ENCODE data around the gene TTLL13.

Gene TTLL13

GRCh38 chr15:90217671-90218394 lies 31.5 kb upstream of the TTLL13 start:
- no peak for DNase-seq

GRCh38 chr15:90219421-90220141 lies 29.8 kb upstream of the TTLL13 start:
- DNase-seq: peak; percentile 27 to 62

GRCh38 chr15:90221246-90221900 lies 28.0 kb upstream of the TTLL13 start:
- no peak for DNase-seq

- DNase-seq: no peak
These were observed 26.8 kb upstream of the TTLL13 start for GRCh38 chr15:90222547-90222946.

- DNase-seq: no peak
These were observed 25.8 kb upstream of the TTLL13 start for GRCh38 chr15:90223441-90224165.

GRCh38 chr15:90225047-90225446 lies 24.3 kb upstream of the TTLL13 start:
- DNase-seq: no peak

GRCh38 chr15:90225504-90226234 lies 23.7 kb upstream of the TTLL13 start:
- no peak for DNase-seq

- DNase-seq: no peak
These were observed 22.0 kb upstream of the TTLL13 start for GRCh38 chr15:90227336-90227735.

GRCh38 chr15:90227816-90228772 lies 21.3 kb upstream of the TTLL13 start:
- DNase-seq: no peak

GRCh38 chr15:90228960-90229359 lies 20.4 kb upstream of the TTLL13 start:
- DNase-seq: no peak

- DNase-seq: no peak
These were observed 19.3 kb upstream of the TTLL13 start for GRCh38 chr15:90230071-90230494.

- DNase-seq: no peak
These were observed 18.7 kb upstream of the TTLL13 start for GRCh38 chr15:90230610-90231009.

GRCh38 chr15:90231028-90232017 lies 18.0 kb upstream of the TTLL13 start:
- peak; percentile 45 to 77 for DNase-seq

- peak in 1 of 2 experiments; percentile 16 for DNase-seq
These were observed 17.2 kb upstream of the TTLL13 start for GRCh38 chr15:90232196-90232595.

- DNase-seq: no peak
These were observed 16.4 kb upstream of the TTLL13 start for GRCh38 chr15:90232941-90233386.

GRCh38 chr15:90233387-90234095 lies 15.8 kb upstream of the TTLL13 start, which contains the start of gene CIB1:
Gene CIB1, minus strand, starts transcription at chr15:90233941. Its CDS starts 56 bp downstream, at chr15:90233885.
- peak; percentile 96 to 97 for DNase-seq

GRCh38 chr15:90234096-90234988 lies 15.0 kb upstream of the TTLL13 start, which contains the start of gene GDPGP1:
Gene GDPGP1, plus strand, starts transcription at chr15:90234209. Its CDS starts 6,700 bp downstream, at chr15:90240909.
- DNase-seq: no peak

GRCh38 chr15:90239371-90239770 lies 10.0 kb upstream of the TTLL13 start:
- no peak for DNase-seq
